GM21447 (cell line): ENCODE data around the gene ZNF155.
A peak's percentile ranks its signal among the peaks of the same experiment; 100 is the strongest.
"Not testable (repeated sequence)": the region's sequence is repeated elsewhere in the genome, so short reads cannot be mapped to it uniquely, and the experiment has no call there.

Source experiments
- ATAC-seq: cut with Tn5 transposase; IDR thresholded peaks from one replicate; pipeline ENCODE4 v1.9.1; 2021; ENCODE audit not compliant: unreplicated experiment

ZNF155 gene

GRCh38 chr19:43983912-43984686, at the start of gene ZNF155:
TSS of gene ZNF155 (plus strand) at chr19:43984188. CDS start at chr19:43988544, 4,356 bp downstream.
- peak; percentile 90 for ATAC-seq

GRCh38 chr19:43934985-43935708, 48.8 kb upstream of the ZNF155 start, which contains the start of gene ZNF45:
TSS of gene ZNF45 (minus strand) at chr19:43935282. CDS start at chr19:43922185, 13,097 bp downstream.
- peak; percentile 89 for ATAC-seq

GRCh38 chr19:43936188-43936587, 47.8 kb upstream of the ZNF155 start:
- ATAC-seq = no peak

- ATAC-seq = no peak
Observed at GRCh38 chr19:43939557-43940260, 44.3 kb upstream of the ZNF155 start.

- no peak for ATAC-seq
Observed at GRCh38 chr19:43940719-43941118, 43.3 kb upstream of the ZNF155 start.

- ATAC-seq = no peak
Observed at GRCh38 chr19:43941209-43941608, 42.8 kb upstream of the ZNF155 start.

- not testable (repeated sequence) for ATAC-seq
Observed at GRCh38 chr19:43947412-43947811, 36.6 kb upstream of the ZNF155 start.

GRCh38 chr19:43949803-43950202, 34.2 kb upstream of the ZNF155 start:
- not testable (repeated sequence) for ATAC-seq

GRCh38 chr19:43950834-43951645, 32.9 kb upstream of the ZNF155 start, which contains the start of gene ZNF221:
TSS of gene ZNF221 (plus strand) at chr19:43951228. CDS start at chr19:43962727, 11,499 bp downstream.
- peak; percentile 87 for ATAC-seq

GRCh38 chr19:43956827-43957226, 27.2 kb upstream of the ZNF155 start:
- ATAC-seq = no peak

- no peak for ATAC-seq
Observed at GRCh38 chr19:43957891-43958290, 26.1 kb upstream of the ZNF155 start.

- ATAC-seq = no peak
Observed at GRCh38 chr19:43960411-43960810, 23.6 kb upstream of the ZNF155 start.

GRCh38 chr19:43966079-43966694, 17.8 kb upstream of the ZNF155 start:
- ATAC-seq = no peak

- no peak for ATAC-seq
Observed at GRCh38 chr19:43976732-43977131, 7.3 kb upstream of the ZNF155 start.

GRCh38 chr19:43983544-43983911, 460 bp upstream of the ZNF155 start:
- no peak for ATAC-seq

GRCh38 chr19:43984687-43985000, 656 bp downstream of the ZNF155 start:
- no peak for ATAC-seq

GRCh38 chr19:43997631-43998290, 13.8 kb downstream of the ZNF155 start:
- ATAC-seq = no peak

GRCh38 chr19:44002212-44002565, 18.2 kb downstream of the ZNF155 start:
- no peak for ATAC-seq

- ATAC-seq = peak; percentile 93
Observed at GRCh38 chr19:44002566-44003460, 18.8 kb downstream of the ZNF155 start, which contains the start of gene ZNF230. TSS of gene ZNF230 (plus strand) at chr19:44002957. CDS start at chr19:44007079, 4,122 bp downstream.
